Heart left ventricle (tissue), 16 donors: ENCODE measurements around the gene ATP6V0E2. TPM values are rescaled to one million over a fixed set of nuclear protein-coding genes. Genes with fewer than 3 reads are reported as not detected.
A peak's percentile ranks its signal among the peaks of the same experiment; 100 is the strongest.

Experiments used
- ATAC-seq, 4 donors: fragments of 200-7000 bp; cut with Tn5 transposase; one replicate each; pipeline ENCODE4 v1.9.1; 2020 to 2022; ENCODE audit warnings: moderate library complexity in 4 of 4, mild to moderate bottlenecking in 3 of 4, moderate number of reproducible peaks in 1 of 4
- DNase-seq, 5 donors: peaks; one replicate each; pipeline ENCODE4 v3.0.0-alpha.2; 2020
- H3K27ac ChIP-seq, 12 donors: fragments of 200-600 bp; sonication (generic) in 4 of 12; one replicate each; pipeline versions ENCODE4 v1.5.0 to v1.8.0; 2016 to 2022; ENCODE audit warnings: mild to moderate bottlenecking in 2 of 12
- H3K27me3 ChIP-seq, 9 donors: fragments of 200-600 bp; sonication (generic) in 2 of 9; one replicate each; pipeline versions ENCODE4 v1.5.1 to v1.8.0; 2016 to 2022; ENCODE audit warnings: mild to moderate bottlenecking in 3 of 9
- H3K36me3 ChIP-seq, 9 donors: fragments of 200-600 bp; sonication (generic) in 2 of 9; one replicate each; pipeline versions ENCODE4 v1.5.0 to v1.8.0; 2018 to 2022; ENCODE audit warnings: mild to moderate bottlenecking in 2 of 9
- H3K4me1 ChIP-seq, 12 donors: fragments of 200-600 bp; sonication (generic) in 4 of 12; one replicate each; pipeline versions ENCODE4 v1.5.0 to v1.8.0; 2016 to 2022; ENCODE audit warnings: mild to moderate bottlenecking in 3 of 12
- H3K4me3 ChIP-seq, 12 donors: fragments of 200-600 bp; sonication (generic) in 4 of 12; one replicate each; pipeline versions ENCODE4 v1.5.0 to v1.8.0; 2017 to 2022; ENCODE audit warnings: mild to moderate bottlenecking in 9 of 12, moderate library complexity in 4 of 12
- H3K9me3 ChIP-seq, 12 donors: fragments of 200-600 bp; sonication (generic) in 4 of 12; one replicate each; pipeline versions ENCODE4 v1.5.0 to v1.8.0; 2016 to 2022; ENCODE audit warnings: mild to moderate bottlenecking in 1 of 12
- POLR2A ChIP-seq, 2 donors: fragments of 450-650 bp; IDR thresholded peaks; one replicate each; pipeline ENCODE4 v1.6.1; 2017; ENCODE audit warnings: antibody characterized with exemption in 2 of 2, mild to moderate bottlenecking in 2 of 2, moderate library complexity in 2 of 2
- WGBS, 4 donors: extraction: QIAGEN DNeasy Blood & Tissue Kit in 2 of 4; methylation state at CpG; one replicate each; pipeline versions ENCODE4 v1.1.5 to v1.1.7; 2013 to 2018; 5-methylcytosine and 5-hydroxymethylcytosine counted together
- intact Hi-C, 10 donors: fragments of 100-400 bp; cut with DNase I; formaldehyde crosslinking; loops; one replicate each; pipeline versions ENCODE4 v1.11.1 to v1.14.2; 2022
- long read RNA-seq, 3 donors: library from polyadenylated mRNA; unstranded; transcript quantifications; one replicate each; pipeline ENCODE4 v2.0.0, GENCODE V29; 2020 to 2021
- polyA plus RNA-seq, 2 donors: library from polyadenylated mRNA; stranded (reverse); fragments of 200-250 nt; gene quantifications; one replicate each; pipeline ENCODE4 v1.2.3, GENCODE V29; 2013
- total RNA-seq, 9 donors: library from RNA; depleted of rRNA in 2 of 9; stranded (reverse); fragments of >200 nt in 2 of 9; fragmentation: NEBNext Ultra II Directional in 3 of 9; extraction: Animal tissue kit (Norgen Biotek cat#: 25700) in 3 of 9; gene quantifications; one replicate each; pipeline versions ENCODE4 v1.1.0 to v1.2.4, GENCODE V29; 2016 to 2023
- TF ChIP-seq, protein P1 (sequence below), 12 donors: fragments of 200-600 bp; sonication (generic) in 4 of 12; IDR thresholded peaks; one replicate each; pipeline versions ENCODE4 v1.5.0 to v1.8.0; 2018 to 2022; ENCODE audit warnings: antibody characterized with exemption in 12 of 12, mild to moderate bottlenecking in 5 of 12
- donor health status: ischemic (EF 13 %, LVEDD 7.1; RV severe dilation, severe dysfunction).
- donor health status: healthy with polysubstance abuse.
- donor health status: DM: no; HTN: yes; CAD: no.
- donor health status: DM: no; HTN: no; CAD: no.
- donor health status: ischemic (EF 25% LVEDD 6.9; RV normal size, moderate dysfunction).
- donor health status: ischemic (EF 25% LVEDD 5.7; RV mildly dilated, moderate dysfunction).
- donor health status: healthy.
- donor health status: DM: yes; HTN: yes; CAD: no.
- donor health status: ischemic (EF 35%, LVEDD 5.7; RV mildly dilated, moderate dysfunction).
- donor health status: nonischemic (EF 11% LVEDD 7.7; RV severe dilation, severe dysfunction).
- donor health status: DM: yes; HTN: yes; CAD: no.
- donor health status: PGD.
- donor health status: ischemic (EF 29% LVEDD 5.4; RV normal size, mild dysfunction).
- donor health status: nonischemic (EF 23%, LVEDD 6.1; RV moderate dilation, normal function).

Gene ATP6V0E2
- total RNA-seq (100 to 1,000 TPM in 4 of 9 donors, 10 to 100 TPM in 5; 55.4 to 137 (median 92.3) TPM), polyA plus RNA-seq (10 to 100 TPM; 39.0 to 80.9 TPM)
- long read RNA-seq, donor 1, transcript ATP6V0E2-203 (4 exons, 2,722 nt) = major isoform, 151 of 209 reads
- long read RNA-seq, donor 1, partial matches to known transcripts = 53 of 209 reads
- long read RNA-seq, donor 1, other reads (novel, unspliced or antisense) = 5 of 209 reads
- long read RNA-seq, donor 2, transcript ATP6V0E2-207 (4 exons, 1,666 nt) = minor isoform, 7 of 534 reads
- long read RNA-seq, donor 2, transcript ATP6V0E2-212 (3 exons, 2,565 nt) = minor isoform, 6 of 534 reads
- long read RNA-seq, donor 2, transcript ATP6V0E2-203 (4 exons, 2,722 nt) = major isoform, 487 of 534 reads
- long read RNA-seq, donor 2, partial matches to known transcripts = 30 of 534 reads
- long read RNA-seq, donor 2, other reads (novel, unspliced or antisense) = 1 of 534 reads
- long read RNA-seq, donor 3, transcript ATP6V0E2-203 (4 exons, 2,722 nt) = major isoform, 57 of 80 reads
- long read RNA-seq, donor 3, partial matches to known transcripts = 4 of 80 reads
- long read RNA-seq, donor 3, other reads (novel, unspliced or antisense) = 19 of 80 reads

DNA sequence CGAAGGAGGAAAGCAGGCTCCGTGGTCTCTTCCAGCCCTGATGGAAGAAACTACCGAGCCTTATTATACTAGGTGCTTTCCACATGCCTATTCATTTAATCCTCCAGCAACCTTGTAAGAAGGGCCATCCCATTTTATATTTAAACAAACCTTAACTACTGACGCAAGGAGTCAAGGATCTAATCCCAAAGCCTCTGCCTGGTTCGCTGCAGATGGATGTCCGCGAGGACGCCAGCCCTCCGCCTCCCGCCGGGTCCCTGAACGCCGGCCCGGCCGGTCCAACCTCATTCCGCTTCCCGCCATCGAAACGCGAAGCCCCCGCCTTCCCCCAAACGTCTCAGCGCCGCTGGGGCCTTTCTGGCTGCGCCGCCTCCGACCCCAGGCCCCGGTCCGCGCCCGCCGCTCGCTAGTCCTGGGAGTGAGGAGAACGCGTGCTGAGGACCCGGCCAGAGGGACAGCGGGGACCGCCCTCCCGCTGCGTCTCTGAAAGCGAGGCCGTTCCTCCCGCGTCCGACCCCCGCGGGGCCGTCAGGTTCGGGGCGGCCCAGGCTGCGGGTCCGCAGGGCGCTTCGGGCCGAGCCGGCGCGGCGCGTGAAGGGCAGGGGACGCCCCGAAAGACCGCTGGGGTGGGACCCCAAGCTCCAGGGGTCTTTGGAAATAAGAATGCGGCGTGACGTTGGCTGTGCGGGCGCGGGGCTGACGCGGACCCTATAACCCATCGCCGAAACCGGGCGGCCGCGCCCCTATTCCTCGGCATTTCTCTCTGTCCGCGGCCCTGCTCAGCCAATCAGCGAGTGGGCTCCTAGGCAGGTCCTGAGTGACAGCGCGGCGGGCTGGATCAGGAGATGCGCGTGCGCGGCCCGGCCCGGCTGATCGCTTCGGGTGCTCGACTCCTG lies at the start of gene ATP6V0E2:
Gene ATP6V0E2, plus strand, starts transcription at position 896 of the 896 bp plus-strand sequence. CDS start 97 bp downstream, outside the sequence.
- H3K4me3 ChIP-seq = peak within 1 kb of the TSS; percentile 66 to 93 (median 80)
- TF ChIP-seq POLR2A (IDR thresholded peaks at IDR 0.05) = peak; percentile 58 to 73
- TF ChIP-seq, protein P1, sequence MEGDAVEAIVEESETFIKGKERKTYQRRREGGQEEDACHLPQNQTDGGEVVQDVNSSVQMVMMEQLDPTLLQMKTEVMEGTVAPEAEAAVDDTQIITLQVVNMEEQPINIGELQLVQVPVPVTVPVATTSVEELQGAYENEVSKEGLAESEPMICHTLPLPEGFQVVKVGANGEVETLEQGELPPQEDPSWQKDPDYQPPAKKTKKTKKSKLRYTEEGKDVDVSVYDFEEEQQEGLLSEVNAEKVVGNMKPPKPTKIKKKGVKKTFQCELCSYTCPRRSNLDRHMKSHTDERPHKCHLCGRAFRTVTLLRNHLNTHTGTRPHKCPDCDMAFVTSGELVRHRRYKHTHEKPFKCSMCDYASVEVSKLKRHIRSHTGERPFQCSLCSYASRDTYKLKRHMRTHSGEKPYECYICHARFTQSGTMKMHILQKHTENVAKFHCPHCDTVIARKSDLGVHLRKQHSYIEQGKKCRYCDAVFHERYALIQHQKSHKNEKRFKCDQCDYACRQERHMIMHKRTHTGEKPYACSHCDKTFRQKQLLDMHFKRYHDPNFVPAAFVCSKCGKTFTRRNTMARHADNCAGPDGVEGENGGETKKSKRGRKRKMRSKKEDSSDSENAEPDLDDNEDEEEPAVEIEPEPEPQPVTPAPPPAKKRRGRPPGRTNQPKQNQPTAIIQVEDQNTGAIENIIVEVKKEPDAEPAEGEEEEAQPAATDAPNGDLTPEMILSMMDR (IDR thresholded peaks at IDR 0.05) = no peak
- H3K9me3 ChIP-seq = no peaks in the 10 kb centered on the region
- H3K4me1 ChIP-seq = peaks cover 0 to 41% (median 23%) of the 10 kb centered on the region in 12 donors
- 0 to 1% (median 0%) methylated on average over 17 to 93 of the region's 93 CpGs for WGBS, 4 donors
- peak; percentile 96 to 98 (median 97) for DNase-seq
- intact Hi-C loops = loop anchor here in 6 of 10 donors (2.0 to 10.0 kb wide), 4 partner anchors 35 to 531 kb away; partner anchors contain the start of genes ZNF862 (in 4 of the 6) and ZNF467 (in 1 of the 6)
- H3K27me3 ChIP-seq = no peaks in the 10 kb centered on the region
- H3K36me3 ChIP-seq = peaks cover 0 to 14% (median 0%) of the 10 kb centered on the region in 9 donors
- peak within 1 kb of the TSS; percentile 79 to 97 (median 93) for H3K27ac ChIP-seq
- ATAC-seq = peak; percentile 88 to 96 (median 95)

DNA sequence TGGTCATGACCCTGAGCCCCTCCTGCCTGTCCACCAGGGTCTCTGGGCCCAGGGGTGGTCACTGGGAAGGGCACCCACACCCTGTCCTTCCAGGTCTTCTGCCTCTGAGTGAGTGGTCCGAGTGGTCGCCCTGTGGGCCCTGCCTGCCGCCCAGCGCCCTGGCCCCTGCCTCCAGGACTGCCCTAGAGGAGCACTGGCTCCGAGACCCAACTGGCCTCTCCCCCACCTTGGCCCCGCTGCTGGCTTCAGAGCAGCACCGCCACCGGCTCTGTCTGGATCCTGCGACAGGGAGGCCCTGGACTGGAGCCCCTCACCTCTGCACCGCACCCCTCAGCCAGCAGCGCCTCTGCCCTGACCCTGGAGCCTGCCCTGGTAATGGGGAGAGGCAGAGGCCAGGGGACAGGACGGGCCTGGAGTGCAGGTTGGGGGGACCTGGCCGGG lies 49.4 kb upstream of the ATP6V0E2 start:
- 94 to 97% (median 95%) methylated on average over 12 to 13 of the region's 13 CpGs for WGBS, 4 donors
- intact Hi-C loops = no loop called here
- Histone ChIP-seq H3K4me3 (no peak overlapping the region), H3K36me3 (no peaks in the 10 kb centered on the region), H3K27ac (no peak overlapping the region), H3K27me3 (no peaks in the 10 kb centered on the region), H3K9me3 (no peaks in the 10 kb centered on the region), H3K4me1 (no peaks in the 10 kb centered on the region)
- peak in 3 of 5 donors; percentile 9 to 48 (median 20) for DNase-seq
- ATAC-seq = no peak
- TF ChIP-seq, protein P1 (IDR thresholded peaks at IDR 0.05) = no peak
- no peak for TF ChIP-seq POLR2A (IDR thresholded peaks at IDR 0.05)

DNA sequence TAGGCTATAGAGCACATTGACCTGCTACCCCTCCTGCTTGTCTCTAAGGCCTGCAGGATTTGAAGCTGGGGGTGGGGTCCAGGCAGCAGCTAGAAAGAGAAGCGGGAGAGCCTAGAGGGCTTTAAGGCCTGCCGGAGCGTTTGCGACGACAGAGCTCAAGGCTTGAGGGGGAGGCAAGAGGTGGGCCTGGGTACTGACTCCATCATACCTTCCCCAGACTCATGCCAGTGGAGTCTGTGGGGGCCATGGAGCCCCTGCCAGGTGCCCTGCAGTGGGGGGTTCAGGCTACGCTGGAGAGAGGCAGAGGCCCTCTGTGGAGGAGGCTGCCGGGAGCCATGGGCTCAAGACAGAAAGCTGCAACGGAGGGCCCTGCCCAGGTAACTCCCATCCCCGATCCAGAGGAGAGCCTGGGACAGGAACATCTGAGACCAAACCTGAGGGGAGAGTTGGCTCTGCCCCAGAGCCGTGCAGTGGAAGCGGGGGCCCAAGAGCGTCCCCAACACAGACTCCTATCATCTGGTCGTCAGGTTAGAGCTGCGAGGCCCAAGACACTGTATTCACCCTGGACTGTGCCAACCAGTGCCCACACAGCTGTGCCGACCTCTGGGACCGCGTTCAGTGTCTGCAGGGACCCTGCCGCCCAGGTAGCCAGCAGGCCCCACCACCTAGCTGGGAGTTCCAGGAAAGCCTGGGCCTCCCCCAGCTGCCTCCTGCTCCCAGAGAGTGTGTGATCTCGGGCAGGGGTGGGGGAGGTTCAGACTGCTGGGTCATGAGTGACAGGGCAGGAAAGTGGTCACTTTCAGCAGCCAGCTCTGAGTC lies 48.8 kb upstream of the ATP6V0E2 start:
- H3K9me3 ChIP-seq = no peaks in the 10 kb centered on the region
- H3K4me3 ChIP-seq = no peak overlapping the region
- H3K27me3 ChIP-seq = no peaks in the 10 kb centered on the region
- TF ChIP-seq, protein P1 (IDR thresholded peaks at IDR 0.05) = no peak
- TF ChIP-seq POLR2A (IDR thresholded peaks at IDR 0.05) = no peak
- ATAC-seq = no peak
- no peaks in the 10 kb centered on the region for H3K36me3 ChIP-seq
- intact Hi-C loops = no loop called here
- no peak overlapping the region for H3K27ac ChIP-seq
- DNase-seq = peak in 2 of 5 donors; percentile 19 to 23
- H3K4me1 ChIP-seq = no peaks in the 10 kb centered on the region
- 94 to 98% (median 94%) methylated on average over 16 to 19 of the region's 19 CpGs for WGBS, 4 donors
